GM21619 (cell line): Measurements from ENCODE around the gene LY6G6C.

Experiments used
- ATAC-seq: cut with Tn5 transposase; IDR thresholded peaks from one replicate; pipeline ENCODE4 v1.9.1; 2021; ENCODE audit not compliant: unreplicated experiment

LY6G6C gene, protein sequence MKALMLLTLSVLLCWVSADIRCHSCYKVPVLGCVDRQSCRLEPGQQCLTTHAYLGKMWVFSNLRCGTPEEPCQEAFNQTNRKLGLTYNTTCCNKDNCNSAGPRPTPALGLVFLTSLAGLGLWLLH

DNA sequence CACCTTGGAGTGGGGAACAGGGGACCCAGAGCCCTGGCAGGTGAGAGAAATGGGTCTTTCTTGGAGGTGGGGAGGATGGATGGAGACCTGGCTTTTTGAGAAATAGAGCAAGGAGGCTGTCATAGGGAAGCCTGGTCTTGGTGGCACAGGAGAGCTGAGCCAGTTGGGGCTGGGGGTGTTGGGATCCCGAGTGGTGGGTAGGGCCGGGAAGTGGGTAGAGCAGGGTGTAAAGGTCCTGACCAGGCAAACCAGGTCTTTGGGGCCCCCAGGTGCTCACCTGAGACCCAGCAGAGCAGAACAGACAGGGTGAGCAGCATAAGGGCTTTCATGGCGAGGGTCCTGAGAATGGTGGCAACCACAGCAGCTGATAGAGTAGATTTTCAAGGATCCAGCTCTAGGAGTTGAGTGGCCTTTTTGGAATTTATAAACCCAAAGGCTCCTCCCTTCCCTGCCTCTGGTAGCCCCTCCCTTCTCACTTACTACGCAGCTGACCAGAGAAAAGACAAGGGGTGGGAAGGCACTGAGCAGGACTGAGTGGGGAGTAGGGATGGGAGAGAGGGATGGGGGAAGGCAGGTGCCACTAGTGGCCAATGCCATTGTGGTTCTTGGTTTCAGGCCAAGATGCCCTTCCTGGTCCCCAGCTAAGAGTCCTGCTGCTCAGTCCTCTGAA lies at the start of gene LY6G6C:
Gene LY6G6C (minus strand): TSS at position 396 of the 670 bp plus-strand sequence. CDS start 67 bp downstream, at position 329.
- ATAC-seq: no peak

GRCh38 chr6:31770860-31771259 lies 49.3 kb upstream of the LY6G6C start:
- ATAC-seq: no peak

- no peak for ATAC-seq
Measured at GRCh38 chr6:31769684-31770371, 48.3 kb upstream of the LY6G6C start.

DNA sequence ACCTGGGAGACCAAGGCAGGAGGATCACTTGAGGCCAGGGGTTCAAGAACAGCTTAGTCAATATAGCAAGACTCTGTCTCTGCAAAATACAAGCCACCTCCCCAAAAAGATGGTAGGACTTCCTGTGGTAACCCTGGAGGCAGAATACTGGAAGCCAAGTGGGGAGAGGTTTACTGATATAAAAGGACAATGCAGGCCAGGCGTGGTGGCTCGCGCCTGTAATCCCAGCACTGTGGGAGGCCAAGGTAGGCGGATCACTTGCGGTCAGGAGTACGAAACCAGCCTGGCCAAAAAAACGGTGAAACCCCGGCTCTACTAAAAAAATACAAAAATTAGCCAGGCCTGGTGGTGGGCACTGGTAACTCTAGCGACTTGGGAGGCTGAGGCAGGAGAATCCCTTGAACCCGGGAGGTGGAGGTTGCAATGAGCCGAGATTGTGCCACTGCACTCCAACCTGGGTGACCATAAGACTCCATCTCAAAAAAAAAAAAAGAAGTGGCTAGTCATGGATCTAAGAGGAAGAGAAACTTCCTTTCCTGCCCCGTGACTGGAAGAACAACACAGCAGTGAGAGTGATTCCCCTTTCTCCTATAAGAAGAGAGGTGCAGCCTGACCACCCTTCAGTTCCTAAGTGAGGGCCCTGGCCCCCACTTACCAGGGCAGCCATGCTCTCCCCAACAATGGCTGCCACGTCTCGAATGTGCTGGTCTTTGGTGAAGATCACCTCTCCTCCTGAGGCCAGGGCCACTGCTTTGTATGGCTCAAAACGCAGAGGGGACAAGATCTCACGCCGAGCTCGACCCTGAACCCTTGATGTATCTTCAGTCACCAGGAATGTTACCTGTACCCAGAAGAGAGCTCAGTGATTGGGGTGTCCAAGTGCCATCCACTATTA lies 47.1 kb upstream of the LY6G6C start:
- ATAC-seq: no peak

GRCh38 chr6:31767096-31767645 lies 45.6 kb upstream of the LY6G6C start:
- no peak for ATAC-seq

DNA sequence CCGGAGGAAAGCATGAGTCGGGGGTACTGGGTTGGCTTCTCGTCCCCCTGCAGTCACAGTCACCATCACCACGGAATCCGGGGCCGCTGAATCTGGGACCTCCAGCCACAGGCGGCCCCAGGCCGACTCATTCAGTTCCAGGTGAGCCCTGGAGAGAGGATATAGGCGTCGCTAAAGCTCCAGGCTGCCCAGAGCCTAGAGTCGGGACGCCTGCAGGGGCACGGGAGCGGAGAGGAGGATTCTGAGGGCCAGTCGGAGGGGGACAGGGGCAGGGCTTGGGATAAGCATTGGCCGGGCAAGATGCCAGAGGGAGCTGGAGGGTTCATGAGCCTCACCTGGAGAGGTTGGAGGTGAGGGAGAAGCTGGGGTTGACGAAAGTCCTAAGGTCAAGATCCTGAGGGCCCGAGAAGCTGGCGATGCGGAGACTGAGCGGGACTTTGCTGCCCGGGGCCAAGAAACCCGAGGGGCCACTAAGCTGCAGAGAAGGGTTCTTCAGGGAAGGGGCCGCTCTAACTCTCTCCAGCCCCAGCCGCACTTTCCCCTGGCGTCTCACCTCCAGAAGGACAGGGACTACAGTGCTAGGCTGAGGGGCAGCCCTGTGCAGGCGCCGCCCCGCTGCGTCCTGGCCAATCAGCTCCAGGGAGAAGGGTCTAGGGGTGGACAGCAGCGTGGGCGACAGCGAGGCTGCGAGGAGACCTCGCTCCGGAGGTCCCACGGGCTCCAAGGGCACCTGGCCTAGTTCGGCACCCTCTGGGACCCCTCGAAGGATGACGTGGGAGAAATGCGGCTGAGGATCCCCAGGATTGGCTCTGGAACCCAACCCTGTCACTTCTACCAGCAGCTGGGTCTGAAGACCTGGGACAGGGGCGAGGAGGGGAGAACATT lies 44.6 kb upstream of the LY6G6C start:
- ATAC-seq: no peak

GRCh38 chr6:31765559-31765909 lies 44.0 kb upstream of the LY6G6C start:
- no peak for ATAC-seq

DNA sequence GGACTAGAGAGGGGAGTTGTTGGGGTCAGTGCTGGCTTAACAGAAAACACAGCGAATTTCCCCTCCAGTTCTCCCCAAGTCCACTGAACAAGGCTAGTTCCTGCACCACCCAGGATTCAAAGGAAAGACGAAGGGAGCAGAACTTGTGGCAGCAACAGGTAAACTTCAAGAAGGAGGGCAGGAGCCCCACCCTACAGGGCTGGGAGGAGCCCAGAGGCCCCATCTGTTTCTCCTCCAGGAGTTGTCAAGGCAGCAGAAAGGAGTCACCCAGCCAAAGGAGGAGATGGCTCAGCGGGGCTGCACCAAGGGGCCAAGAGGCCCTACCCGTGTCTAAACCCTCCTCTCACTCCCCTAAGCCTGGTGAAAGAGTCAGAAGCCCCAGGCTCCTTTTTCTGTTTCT lies 42.7 kb upstream of the LY6G6C start:
- ATAC-seq: no peak

GRCh38 chr6:31763619-31763940 lies 42.0 kb upstream of the LY6G6C start:
- no peak for ATAC-seq

DNA sequence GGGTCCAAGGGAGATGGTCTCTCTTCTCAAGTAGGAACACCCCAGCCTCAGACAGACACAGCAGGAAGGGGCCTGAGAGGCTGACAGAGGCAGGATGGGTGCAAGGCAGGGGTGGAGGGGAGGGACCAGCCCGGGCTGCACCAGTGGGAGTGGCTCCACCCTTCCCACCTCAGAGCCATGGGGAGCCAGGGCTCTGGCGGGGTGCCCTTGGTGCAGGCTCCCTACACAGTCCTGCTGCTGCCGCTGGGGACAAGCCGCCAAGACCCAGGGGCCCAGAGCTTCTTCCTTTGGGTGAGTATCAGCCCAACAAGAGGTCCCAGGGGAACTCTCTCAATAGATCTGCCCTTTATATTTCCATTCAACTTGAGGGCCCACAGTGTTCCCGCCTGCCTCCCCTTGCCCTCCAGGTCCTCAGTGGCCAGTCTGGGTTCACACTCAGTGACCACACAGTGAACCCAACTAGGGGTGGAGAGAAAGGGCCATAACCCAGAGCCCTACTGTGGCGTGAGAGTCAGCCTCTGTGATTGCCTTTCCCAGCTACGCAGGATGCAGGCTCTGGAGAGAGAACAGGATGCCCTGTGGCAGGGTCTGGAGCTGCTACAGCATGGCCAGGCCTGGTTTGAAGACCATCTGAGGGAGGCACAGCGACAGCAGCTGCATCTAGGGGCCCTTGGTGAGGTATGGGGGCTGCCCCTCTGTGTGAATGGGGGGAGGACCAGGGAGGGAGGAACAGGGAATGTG lies 41.5 kb upstream of the LY6G6C start:
- ATAC-seq: no peak

DNA sequence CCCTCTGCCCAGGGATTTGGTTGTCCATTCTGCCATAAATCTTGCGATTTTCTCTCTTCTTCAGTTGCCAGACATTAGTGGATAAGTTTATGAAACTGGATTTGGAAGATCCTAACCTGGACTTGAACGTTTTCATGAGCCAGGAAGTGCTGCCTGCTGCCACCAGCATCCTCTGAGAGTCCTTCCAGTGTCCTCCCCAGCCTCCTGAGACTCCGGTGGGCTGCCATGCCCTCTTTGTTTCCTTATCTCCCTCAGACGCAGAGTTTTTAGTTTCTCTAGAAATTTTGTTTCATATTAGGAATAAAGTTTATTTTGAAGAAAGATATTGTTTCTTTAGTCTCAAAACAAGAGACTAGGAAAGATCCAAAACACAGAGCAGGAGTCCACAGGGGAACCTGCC lies 40.8 kb upstream of the LY6G6C start, which contains the start of gene SAPCD1:
Gene SAPCD1 (plus strand): TSS at position 301 of the 400 bp plus-strand sequence. CDS start 399 bp downstream, outside the sequence.
- no peak for ATAC-seq

GRCh38 chr6:31761343-31761742 lies 39.8 kb upstream of the LY6G6C start:
- no peak for ATAC-seq

DNA sequence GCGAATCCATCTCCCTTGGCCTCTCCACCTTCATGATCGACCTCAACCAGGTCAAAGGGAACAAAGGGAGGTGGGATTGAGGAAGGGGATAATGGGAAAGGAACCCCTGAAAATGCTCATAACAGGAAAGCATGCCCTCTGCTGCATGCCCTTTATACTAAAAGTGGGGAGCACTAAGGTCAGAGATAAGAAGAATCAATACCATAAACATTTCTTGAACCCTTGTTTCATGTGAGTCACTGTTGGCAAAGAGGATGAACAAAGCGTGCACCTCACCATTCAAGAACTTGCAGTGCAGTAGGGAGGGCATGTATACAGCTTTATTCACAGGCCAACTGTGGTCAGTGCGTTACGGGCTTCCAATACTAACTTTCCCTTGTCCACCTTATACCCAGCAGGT lies 39.2 kb upstream of the LY6G6C start:
- ATAC-seq: no peak

GRCh38 chr6:31758281-31758680 lies 36.7 kb upstream of the LY6G6C start:
- no peak for ATAC-seq

DNA sequence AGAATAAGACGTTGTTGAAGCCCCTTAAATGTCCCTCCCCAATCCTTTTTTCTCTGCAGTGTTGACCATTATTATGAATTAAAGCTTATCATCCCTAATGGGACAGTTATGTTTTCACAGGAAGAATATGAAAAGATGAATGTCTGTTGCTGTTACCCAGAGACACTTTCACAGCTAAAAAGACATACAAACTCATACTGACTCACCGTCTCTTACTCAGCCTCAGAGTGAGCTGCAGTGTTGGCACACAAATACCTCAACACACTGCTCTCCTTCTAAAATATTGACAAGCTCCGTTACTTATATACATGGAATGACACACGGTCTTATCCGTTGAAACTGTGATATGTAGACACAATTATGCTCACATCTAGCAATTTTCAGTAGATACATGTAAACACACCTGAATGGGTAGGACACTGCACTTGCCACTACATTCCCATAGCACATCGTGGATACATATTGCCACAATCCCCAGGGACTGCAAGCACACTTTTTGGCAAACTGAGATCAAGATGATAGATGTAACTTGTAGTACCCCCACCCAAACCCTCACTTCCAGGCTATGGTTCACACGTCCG lies 31.3 kb upstream of the LY6G6C start:
- no peak for ATAC-seq

- ATAC-seq: no peak
Measured at GRCh38 chr6:31750411-31751022, 29.0 kb upstream of the LY6G6C start.

- no peak for ATAC-seq
Measured at GRCh38 chr6:31749301-31750036, 27.9 kb upstream of the LY6G6C start.

- no peak for ATAC-seq
Measured at GRCh38 chr6:31744422-31744821, 22.9 kb upstream of the LY6G6C start.
